ENCODE data around the gene SOWAHD.
A peak's percentile ranks its signal among the peaks of the same experiment; 100 is the strongest.
"Not testable (repeated sequence)": the region's sequence is repeated elsewhere in the genome, so short reads cannot be mapped to it uniquely, and the experiment has no call there.

The SOWAHD gene

DNA sequence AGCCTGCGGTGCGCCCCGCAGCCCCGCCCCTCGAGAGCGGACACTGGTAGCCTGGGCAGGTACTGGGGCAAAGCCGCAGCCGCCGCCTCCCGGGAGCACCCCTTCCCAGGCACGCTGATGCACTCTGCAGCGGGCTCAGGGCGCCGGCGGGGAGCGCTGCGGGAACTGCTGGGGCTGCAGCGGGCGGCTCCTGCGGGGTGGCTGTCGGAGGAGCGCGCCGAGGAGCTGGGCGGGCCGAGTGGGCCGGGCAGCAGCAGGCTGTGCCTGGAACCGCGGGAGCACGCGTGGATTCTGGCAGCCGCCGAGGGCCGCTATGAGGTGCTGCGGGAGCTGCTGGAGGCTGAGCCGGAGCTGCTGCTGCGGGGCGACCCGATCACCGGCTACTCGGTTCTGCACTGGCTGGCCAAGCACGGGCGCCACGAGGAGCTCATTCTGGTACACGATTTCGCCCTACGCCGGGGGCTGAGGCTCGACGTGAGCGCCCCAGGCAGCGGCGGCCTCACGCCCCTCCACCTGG lies 401 bp downstream of the SOWAHD start:
- DNase-seq (ENCODE audit: low spot score) = no peak

DNA sequence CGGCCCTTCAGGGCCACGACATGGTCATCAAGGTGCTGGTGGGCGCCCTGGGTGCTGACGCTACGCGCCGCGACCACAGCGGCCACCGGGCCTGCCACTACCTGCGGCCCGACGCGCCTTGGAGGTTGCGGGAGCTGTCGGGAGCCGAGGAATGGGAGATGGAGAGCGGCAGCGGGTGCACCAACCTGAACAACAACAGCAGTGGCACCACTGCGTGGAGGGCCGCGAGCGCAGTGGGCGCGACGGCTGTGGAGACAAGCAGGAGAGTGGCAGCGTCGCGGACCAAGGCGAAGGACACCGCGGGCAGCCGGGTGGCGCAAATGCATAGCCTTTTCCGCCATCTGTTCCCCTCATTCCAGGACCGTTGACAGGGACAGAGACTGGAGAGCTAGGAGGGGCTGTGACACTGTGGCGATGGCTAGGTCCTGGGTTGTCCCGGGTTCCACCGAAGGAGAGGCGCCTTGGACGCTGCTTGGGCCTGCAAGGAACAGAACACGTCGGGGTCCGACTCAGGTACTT lies 919 bp downstream of the SOWAHD start:
- DNase-seq (ENCODE audit: low spot score) = no peak

DNA sequence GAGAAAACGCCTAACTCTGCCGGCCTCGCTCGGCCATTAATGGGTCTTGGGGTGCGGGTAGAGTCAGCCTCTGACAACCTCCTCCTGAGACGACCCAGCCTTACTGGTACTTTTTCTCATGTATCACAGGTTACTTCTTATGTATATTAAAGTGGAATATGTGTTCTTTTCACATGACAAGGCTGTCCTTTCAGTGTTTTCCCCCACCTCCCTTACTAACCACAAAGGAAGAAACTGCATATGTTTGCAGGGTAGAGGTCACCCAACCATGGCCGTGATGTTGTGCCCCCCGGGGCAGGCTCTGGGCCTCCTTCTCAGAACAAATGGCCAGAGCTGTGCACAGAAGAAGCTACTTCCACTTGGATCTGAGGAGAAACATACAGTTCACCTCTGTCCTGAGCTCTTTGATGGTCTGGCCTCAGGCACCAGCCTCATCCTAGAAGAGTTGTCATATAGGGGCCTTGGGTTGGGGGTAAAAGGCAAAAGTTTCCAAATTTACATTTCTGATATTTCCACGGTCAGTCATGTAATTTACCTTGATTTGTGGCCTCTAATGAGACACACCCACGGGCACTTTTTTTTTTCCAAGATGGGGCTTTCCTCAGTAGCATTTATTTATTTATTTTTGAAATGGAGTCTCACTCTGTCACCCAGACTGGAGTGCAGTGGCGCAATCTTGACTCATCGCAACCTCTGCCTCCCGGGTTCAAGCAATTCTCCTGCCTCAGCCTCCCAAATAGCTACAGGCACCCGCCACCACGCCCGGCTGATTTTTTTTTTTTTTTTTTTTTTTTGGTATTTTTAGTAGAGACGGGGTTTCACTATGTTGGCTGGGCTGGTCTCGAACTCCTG lies 1.9 kb downstream of the SOWAHD start:
- no peak for DNase-seq (ENCODE audit: low spot score)

DNA sequence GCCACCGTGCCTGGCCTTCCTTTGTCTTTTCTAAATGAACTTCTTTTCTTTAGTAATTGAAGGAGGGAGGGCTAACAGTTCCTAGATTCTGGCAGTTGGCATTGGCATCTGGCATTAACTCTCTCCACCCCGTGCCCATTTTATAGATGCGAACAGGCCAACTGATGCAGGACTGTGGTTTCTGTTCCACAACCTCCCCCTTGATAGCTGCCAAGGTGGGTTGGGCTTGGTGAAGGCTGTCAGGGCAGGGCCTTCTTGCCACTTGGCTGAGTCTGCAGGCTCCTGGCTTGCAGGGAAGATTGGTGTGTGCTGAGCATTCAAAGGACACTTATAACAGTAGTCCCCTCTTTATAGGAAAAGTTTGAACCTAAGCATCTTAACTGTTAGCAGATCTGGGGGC lies 4.3 kb downstream of the SOWAHD start:
- no peak for DNase-seq (ENCODE audit: low spot score)

DNA sequence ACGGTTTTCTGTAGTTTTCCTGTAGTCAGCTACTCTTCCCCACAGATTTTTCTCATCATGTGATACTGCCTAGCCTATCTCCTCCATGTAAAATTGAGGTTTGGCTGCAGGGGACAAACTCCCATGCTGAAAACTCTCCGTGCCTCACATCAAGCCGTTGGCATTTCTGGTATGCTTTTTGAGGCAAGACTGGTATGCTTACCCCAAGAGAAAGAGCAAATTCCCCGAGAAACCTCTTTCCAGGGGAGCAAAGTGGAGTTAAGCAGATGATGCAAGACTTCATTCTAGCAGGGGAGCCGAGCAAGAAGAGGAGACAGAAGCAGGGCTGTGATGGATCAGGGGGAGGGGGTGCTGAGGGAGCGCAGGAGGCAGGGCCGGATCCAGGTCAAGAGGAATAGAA lies 4.8 kb downstream of the SOWAHD start:
- no peak for DNase-seq (ENCODE audit: low spot score)

DNA sequence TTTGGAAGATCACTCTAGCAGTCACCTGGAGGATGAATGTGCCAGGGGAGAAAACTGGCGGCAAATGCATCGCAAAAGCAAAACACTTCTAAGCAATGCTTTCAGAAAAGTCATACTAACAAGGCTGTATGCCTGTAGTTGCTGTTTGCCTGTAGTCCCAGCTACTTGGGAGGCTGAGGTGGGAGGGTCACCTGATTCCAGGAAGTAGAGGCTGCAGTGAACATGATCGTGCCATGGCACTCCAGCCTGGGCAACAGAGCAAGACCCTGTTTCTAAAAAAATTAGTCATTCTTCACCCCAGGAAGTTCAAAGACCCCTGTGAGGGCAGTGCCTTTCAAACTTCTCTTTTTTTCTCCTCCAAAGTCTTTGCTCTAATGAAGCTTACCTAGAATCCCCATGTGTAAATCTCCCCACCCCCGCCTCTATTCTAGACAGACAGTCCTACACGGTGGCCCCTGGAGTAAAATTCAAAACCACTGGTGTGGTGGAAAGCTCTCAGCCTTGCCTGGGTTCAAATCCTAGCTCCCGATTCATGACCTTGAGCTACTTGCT lies 5.5 kb downstream of the SOWAHD start:
- DNase-seq (ENCODE audit: low spot score) = no peak

DNA sequence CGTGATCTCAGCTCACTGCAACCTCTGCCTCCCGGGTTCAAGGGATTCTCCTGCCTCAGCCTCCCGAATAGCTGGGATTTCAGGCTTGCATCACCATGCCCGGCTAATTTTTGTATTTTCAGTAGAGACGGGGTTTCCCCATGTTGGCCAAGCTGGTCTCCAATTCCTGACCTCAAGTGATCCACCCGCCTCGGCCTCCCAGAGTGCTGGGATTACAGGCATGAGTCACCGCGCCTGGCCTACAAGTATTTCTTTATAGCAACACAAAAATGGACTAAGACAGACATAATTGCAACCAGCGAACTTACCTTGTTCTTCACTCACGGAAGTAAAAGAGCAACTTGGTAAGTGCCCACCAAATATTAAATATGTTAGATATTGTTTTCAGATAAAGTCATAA lies 10.0 kb downstream of the SOWAHD start:
- DNase-seq (ENCODE audit: low spot score) = not testable (repeated sequence)

DNA sequence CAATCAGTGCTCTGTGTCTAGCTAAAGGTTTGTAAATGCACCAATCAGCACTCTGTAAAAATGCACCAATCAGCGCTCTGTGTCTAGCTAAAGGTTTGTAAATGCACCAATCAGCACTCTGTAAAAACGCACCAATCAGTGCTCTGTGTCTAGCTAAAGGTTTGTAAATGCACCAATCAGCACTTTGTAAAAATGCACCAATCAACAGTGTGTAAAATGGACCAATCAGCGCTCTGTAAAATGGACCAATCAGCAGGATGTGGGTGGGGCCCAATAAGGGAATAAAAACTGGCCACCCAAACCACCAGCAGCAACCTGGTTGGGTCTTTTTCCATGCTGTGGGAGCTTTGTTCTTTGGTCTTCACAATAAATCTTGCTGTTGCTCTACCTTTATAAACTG lies 11.0 kb downstream of the SOWAHD start:
- not testable (repeated sequence) for DNase-seq (ENCODE audit: low spot score)

DNA sequence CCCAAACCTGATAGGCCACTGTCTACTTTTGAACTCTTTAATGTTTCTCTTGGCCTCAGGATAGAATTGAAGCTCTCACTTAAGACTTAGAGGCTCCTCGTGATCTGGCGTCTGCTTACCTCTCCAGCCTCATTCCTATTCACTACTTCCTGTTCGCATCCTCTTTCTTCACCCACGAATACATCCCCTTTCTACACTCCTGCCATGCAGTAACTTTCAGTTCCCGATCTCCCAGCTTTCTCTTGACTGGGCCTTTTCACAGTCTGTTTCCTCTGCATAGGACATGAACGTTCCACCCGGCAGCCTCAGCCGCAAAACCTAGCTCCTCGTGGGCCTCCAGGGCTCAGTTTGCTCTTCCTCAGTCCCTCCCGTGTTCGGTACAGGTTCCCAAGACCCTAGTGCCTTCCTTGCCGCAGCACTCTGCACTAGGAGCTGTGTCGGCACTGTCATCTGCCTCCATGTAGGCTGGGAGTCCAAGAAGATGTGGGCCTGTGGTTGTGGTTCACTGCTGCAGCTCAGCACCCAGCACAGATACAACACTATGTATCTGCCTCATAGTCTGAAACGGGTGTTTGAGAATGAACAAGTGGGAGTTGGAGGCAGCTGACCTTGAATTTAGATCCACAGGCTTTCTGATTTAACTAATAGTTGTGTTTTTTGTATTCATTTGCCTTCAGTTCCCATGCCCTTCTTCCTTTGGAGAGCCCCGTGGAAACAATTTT lies 17.3 kb downstream of the SOWAHD start:
- no peak for DNase-seq (ENCODE audit: low spot score)

DNA sequence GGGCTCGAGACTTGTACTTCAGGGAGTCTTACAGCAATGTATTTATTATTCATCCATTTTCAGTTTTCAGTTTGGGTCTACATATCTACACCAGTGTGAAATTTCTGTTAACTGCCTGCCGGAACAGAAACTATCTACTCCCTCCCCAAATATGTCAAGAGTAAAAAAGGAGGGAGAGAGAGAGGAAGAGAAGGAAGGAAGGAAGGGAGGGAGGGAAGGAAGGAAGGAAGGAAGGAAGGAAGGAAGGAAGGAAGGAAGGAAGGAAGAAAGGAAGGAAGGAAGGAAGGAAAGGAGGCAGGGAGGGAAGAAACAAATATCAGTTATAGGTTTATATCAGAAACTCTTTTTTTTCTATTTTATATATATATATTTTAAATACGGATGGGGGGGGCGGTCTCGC lies 20.4 kb downstream of the SOWAHD start:
- DNase-seq (ENCODE audit: low spot score) = no peak

DNA sequence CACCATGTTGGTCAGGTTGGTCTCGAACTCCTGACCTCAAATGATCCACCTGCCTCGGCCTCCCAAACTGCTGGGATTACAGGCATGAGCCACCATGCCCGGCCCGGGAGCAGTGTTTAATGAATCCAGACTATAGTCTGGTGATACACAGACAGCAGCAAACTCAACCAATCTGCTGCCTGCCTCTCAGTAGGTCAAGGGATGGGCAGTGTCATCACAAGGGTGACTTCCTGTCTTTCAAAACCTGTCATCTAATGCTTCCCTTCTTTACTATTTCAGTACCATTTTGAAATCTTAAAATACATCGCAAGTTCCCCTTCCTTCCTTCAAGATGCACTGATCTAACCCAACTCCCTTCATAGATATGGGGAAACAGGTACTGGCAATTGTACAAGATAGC lies 24.6 kb downstream of the SOWAHD start:
- DNase-seq (ENCODE audit: low spot score) = no peak

DNA sequence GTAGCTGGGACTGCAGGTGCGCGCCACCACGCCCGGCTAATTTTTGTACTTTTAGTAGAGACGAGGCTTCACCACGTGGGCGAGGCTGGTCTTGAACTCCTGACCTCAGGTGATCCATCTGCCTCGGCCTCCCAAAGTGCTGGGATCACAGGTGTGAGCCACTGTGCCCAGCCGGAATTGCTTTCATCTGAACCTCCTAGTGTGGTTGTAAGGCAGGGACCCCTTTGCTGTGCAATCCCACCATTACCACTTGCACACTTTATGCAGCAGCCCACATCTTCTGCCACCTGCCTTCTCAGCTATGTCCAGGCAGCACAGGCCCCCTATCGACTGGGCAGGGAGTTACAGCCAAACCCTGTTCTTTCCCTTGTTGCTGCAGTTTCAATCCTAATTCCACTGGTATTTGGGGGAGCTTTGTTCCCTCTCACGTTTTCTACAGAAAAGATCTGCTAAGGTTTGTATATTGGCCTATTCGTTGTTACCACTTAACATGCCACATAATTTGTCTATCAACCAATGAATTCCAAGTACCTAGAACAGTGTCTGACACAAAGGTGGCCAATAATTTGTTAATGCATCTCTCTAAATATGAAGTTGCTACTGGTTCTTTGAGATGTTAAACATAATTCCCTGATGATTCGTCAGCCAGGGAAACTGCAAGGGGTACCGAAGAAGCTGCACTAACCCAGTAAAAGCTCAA lies 26.5 kb downstream of the SOWAHD start:
- peak; percentile 41 for DNase-seq (ENCODE audit: low spot score)

DNA sequence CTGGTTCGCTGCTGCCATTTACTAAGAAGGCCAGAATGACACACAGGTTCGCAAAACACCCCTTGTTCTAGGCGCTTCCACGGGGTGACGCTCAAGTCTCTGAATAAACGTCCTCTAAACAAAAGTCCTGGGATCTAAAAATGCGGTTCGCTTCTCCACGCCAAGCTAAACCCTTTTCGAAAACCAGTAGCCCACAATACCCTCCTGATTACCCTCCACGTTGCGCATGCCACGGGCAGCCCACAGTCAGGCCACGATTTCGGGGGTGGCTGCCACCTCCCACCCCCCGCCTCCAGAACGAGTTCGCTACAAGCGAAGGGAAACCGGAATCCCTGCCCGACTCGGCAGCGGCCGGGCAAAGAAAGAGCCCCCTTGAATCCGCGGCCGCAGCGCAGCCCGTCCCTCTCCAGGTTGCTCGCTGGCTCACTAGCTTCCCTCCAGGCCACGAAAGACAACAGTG lies 32.6 kb downstream of the SOWAHD start:
- DNase-seq (ENCODE audit: low spot score) = peak; percentile 50

DNA sequence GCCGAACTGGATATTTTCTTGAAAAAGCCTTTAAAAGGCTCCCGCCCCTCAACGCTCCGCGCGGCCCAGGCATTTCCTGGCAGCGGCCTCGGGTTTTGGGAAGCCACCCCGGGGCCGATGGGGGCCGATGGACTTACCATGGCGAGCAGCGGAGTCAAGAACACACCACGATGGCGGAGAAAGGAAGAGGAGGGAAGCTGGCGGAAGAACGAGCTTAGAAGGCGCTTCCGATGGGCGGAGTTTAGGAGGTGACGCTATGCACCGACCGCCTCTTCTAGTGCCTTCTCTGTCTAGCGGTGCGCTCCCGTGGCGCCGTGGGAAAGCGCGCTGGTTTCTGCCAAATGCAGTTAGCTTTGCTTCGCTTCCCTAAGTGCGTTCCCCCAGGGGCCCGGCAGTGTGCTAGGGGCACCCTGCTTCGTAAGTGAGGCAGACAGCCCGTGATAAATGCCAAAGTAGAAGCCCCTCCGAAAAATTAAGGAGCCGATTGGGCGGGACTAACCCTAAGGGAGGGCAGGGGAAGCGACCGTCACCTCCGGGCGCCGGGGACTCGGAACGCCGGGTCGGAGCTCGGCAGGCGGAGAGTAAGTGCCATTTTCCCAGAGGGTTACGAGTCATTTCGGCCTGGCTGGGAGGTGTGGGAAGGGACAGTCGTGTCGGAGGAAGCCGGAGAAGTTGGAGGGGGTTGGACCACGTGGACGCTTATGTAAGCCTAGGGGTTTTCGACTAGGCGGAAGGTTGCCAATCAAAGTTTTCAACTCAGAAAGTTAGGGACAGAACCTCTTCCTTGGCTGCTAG lies 33.2 kb downstream of the SOWAHD start, which contains the start of gene RPL39:
RPL39 (minus strand) TSS at position 194 of the 795 bp plus-strand sequence; CDS start at position 140, 54 bp downstream.
- peak; percentile 82 for DNase-seq (ENCODE audit: low spot score)

DNA sequence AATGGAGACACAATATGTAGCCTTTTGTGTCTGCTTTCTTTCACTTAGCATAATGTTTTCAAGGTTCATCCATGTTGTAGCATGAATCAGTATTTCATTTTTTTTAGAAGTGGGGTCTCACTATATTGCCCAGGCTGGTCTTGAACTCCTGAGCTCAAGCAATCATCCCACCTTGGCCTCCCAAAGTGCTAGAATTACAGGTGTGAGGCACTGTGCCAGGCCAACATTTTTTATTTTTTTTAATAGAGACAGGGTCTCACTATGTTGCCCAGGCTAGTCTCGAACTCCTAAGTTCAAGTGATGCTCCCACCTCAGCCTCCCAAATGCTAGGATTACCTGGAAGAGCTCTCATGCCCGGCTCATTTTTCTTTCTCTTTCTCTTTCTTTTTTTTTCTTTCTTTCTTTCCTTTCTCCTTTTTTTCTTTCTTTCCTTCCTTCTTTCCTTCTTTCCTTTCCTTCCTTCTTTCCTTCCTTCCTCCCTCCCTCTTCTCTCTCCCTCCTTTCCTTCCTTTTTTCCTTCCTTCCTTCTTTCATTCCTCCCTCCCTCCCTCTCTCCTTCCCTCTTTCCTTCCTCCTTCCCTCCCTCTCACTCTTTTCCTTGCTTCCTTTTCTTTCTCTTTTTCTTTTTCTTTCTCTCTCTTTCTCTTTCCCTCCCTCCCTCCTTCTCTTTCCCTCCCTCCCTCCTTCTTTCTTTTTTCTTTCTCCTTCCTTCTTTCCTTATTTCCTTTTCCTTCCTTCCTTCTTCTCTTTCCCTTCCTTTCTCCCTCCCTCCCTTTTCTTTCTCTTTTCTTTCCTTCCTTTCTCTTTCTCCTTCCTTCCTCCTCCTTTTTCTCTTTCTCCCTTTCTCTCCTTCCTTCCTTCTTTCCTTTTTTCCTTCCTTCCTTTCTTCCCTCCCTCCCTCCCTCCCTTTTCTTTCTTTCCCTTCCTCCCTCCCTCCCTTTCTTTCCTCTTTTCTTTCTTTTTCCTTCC lies 43.1 kb downstream of the SOWAHD start:
- no peak for DNase-seq (ENCODE audit: low spot score)

DNA sequence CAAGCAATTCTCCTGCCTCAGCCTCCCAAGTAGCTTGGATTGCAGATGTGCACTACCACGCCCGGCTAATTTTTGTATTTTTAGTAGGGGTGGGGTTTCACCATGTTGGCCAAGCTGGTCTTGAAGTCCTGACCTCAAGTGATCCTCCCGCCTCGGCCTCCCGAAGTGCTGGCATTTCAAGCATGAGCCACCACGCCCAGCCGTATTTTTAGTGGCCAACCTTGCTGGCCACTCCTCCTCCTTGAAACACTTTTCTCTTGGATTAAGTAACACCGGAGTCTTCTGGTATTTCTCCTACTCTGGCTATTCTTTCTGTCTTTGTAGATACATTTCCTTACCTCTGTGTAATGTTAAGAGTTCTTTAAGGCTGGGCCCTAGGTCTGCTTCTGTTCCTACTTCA lies 44.2 kb downstream of the SOWAHD start:
- DNase-seq (ENCODE audit: low spot score) = no peak

DNA sequence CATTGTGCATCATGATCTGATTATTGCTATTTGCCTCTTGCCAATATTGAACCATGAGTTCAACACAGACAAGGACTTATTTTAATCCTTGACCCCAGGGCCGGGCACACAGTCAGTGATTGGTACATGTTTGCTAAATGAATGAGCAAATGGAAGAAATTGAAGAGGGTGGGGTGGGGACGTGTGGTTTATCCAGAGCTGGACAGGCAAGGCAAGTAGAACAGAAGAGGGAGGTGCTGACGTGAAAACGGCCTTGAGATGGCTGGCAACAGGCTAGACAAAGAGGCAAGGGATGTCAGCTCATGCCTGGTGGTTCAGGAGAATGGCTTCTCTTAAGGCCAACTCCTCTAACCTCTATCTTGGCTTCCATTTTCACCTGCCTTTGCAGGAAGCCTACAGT lies 50.1 kb downstream of the SOWAHD start:
- DNase-seq (ENCODE audit: low spot score) = not testable (repeated sequence)

DNA sequence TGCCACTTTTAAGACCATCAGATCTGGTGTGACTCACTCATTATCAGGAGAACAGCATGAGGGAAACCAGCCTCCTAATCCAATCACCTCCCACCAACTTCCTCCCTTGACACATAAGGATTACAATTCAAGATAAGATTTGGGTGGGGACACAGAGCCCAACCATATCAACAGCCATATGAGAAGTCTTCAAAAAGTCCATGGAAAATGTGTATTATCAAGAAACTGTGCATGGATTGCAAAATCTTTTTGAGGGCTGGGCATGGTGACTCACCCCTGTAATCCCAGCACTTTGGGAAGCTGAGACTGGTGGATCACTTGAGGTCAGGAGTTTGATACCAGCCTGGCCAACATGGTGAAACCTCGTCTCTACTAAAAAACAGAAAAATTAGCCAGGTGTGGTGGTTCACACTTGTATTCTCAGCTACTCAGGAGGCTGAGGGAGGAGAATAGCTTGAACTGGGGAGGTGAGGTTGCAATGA lies 50.8 kb downstream of the SOWAHD start:
- DNase-seq (ENCODE audit: low spot score) = no peak
